Uterus (tissue), 2 donors: ENCODE data around the gene GLIS1.

Source experiments
- POLR2A ChIP-seq, 2 donors: fragments of 450-650 bp; IDR thresholded peaks; one replicate each; pipeline ENCODE4 v1.6.1; 2016; ENCODE audit warnings: antibody characterized with exemption in 2 of 2, mild to moderate bottlenecking in 1 of 2, moderate library complexity in 1 of 2
- TF ChIP-seq, protein P1 (sequence below), 4 experiments: fragments of 200-600 bp in 2 of 4; fragments of 450-650 bp in 2 of 4; sonication (generic) in 2 of 4; IDR thresholded peaks; one replicate each; pipeline ENCODE4 v1.5.1; 2016 to 2019; ENCODE audit warnings: antibody characterized with exemption in 4 of 4, mild to moderate bottlenecking in 2 of 4, moderate library complexity in 1 of 4

DNA sequence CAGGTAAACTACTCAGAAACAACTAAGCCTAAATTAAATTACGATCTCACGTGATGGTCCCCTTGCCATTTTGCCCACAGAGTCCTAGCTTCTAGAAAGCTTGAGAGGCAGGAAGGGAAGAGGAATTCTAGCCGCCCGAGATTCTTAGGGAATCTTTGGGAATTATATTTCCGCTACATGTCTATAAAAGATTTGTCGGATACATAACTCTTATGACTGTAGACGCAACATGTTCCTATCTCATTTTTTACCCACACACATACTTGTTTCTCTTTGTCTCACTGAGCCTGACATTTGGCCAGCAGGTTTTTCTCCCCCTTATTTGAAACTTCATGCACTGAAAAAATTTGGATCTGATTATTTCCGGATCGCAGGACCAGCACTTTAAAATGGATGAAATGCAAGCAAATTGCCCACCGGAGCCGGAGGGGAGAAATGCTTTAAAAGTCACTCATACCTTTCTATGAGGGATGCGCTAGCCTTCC, 5.5 kb downstream of the GLIS1 start:
- TF ChIP-seq, protein P1, sequence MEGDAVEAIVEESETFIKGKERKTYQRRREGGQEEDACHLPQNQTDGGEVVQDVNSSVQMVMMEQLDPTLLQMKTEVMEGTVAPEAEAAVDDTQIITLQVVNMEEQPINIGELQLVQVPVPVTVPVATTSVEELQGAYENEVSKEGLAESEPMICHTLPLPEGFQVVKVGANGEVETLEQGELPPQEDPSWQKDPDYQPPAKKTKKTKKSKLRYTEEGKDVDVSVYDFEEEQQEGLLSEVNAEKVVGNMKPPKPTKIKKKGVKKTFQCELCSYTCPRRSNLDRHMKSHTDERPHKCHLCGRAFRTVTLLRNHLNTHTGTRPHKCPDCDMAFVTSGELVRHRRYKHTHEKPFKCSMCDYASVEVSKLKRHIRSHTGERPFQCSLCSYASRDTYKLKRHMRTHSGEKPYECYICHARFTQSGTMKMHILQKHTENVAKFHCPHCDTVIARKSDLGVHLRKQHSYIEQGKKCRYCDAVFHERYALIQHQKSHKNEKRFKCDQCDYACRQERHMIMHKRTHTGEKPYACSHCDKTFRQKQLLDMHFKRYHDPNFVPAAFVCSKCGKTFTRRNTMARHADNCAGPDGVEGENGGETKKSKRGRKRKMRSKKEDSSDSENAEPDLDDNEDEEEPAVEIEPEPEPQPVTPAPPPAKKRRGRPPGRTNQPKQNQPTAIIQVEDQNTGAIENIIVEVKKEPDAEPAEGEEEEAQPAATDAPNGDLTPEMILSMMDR (IDR thresholded peaks at IDR 0.05): no peak
- no peak for TF ChIP-seq POLR2A (IDR thresholded peaks at IDR 0.05)
